Measurements from ENCODE around the gene CHMP4B. TPM values are rescaled to one million over a fixed set of nuclear protein-coding genes. Genes with fewer than 3 reads are reported as not detected.
A peak's percentile ranks its signal among the peaks of the same experiment; 100 is the strongest.

CHMP4B gene
- total and polyA plus RNA-seq, 4 donors, result 91.6 to 162 (median 120) TPM

- Histone ChIP-seq H3K27ac (ENCODE audit: low read depth in 1 of 2, low read length in 1 of 2) (peak overlapping the region in 1 of 2 donors; percentile 72), H3K9ac (ENCODE audit: insufficient read depth in 1 of 2, low read length in 2 of 2) (peak overlapping the region in 1 of 2 donors; percentile 48), H3K4me1 (ENCODE audit: control insufficient read depth in 5 of 5, insufficient read depth in 5 of 5, low read length in 5 of 5) (peaks cover 26 to 66% (median 45%) of the 10 kb centered on the region in 5 donors), H3K9me3 (ENCODE audit: control insufficient read depth in 4 of 4, insufficient read depth in 3 of 4, low read length in 3 of 4) (no peaks in the 10 kb centered on the region), H3K36me3 (ENCODE audit: control insufficient read depth in 4 of 4, insufficient read depth in 4 of 4, low read length in 4 of 4) (peaks cover 0 to 8% (median 0%) of the 10 kb centered on the region in 4 donors), H3K4me3 (no peak overlapping the region), H3K27me3 (ENCODE audit: control insufficient read depth in 3 of 3, insufficient read depth in 3 of 3, low read length in 2 of 3) (no peaks in the 10 kb centered on the region)
- ATAC-seq (ENCODE audit: insufficient read depth, low FRiP score) (no peak), DNase-seq (peak; percentile 78 to 85 (median 84))
- TF ChIP-seq, protein P1, sequence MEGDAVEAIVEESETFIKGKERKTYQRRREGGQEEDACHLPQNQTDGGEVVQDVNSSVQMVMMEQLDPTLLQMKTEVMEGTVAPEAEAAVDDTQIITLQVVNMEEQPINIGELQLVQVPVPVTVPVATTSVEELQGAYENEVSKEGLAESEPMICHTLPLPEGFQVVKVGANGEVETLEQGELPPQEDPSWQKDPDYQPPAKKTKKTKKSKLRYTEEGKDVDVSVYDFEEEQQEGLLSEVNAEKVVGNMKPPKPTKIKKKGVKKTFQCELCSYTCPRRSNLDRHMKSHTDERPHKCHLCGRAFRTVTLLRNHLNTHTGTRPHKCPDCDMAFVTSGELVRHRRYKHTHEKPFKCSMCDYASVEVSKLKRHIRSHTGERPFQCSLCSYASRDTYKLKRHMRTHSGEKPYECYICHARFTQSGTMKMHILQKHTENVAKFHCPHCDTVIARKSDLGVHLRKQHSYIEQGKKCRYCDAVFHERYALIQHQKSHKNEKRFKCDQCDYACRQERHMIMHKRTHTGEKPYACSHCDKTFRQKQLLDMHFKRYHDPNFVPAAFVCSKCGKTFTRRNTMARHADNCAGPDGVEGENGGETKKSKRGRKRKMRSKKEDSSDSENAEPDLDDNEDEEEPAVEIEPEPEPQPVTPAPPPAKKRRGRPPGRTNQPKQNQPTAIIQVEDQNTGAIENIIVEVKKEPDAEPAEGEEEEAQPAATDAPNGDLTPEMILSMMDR (IDR thresholded peaks at IDR 0.05; ENCODE audit: control extremely low read depth, extremely low read depth), result no peak
- 45 to 60% methylated on average over 11 of the region's 11 CpGs for WGBS, 2 donors
Observed at GRCh38 chr20:33832103-33832804, 21.1 kb downstream of the CHMP4B start.

DNA sequence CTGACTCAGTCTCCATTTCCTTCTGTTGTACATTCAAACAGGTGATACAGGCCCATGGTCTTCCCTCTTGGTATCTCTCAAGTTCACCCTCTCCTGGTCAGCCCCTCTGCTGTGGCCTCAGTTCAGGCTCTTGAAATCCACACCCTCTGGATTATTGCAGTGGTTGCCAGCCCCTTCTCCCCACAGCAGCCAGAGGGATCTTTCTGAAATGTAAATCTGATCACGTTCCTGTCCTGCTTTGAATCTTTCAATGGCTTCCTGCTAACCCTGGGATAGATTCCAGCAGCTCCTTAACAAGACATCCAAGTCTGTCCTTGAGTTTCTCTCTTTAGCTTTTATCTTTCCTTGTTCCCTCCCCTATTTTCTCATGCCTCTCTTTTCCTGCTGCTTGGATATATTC lies 22.2 kb downstream of the CHMP4B start:
- TF ChIP-seq, protein P1 (IDR thresholded peaks at IDR 0.05; ENCODE audit: control extremely low read depth, extremely low read depth), result no peak
- Histone ChIP-seq H3K36me3 (ENCODE audit: control insufficient read depth in 4 of 4, insufficient read depth in 4 of 4, low read length in 4 of 4) (peaks cover 0 to 4% (median 0%) of the 10 kb centered on the region in 4 donors), H3K27me3 (ENCODE audit: control insufficient read depth in 3 of 3, insufficient read depth in 3 of 3, low read length in 2 of 3) (no peaks in the 10 kb centered on the region), H3K27ac (ENCODE audit: low read depth in 1 of 2, low read length in 1 of 2) (no peak overlapping the region), H3K4me1 (ENCODE audit: control insufficient read depth in 5 of 5, insufficient read depth in 5 of 5, low read length in 5 of 5) (peaks cover 26 to 64% (median 42%) of the 10 kb centered on the region in 5 donors), H3K4me3 (no peak overlapping the region), H3K9me3 (ENCODE audit: control insufficient read depth in 4 of 4, insufficient read depth in 3 of 4, low read length in 3 of 4) (no peaks in the 10 kb centered on the region), H3K9ac (ENCODE audit: insufficient read depth in 1 of 2, low read length in 2 of 2) (no peak overlapping the region)
- DNase-seq (peak in 1 of 3 donors; percentile 41), ATAC-seq (ENCODE audit: insufficient read depth, low FRiP score) (no peak)
- 29 to 70% methylated on average over 1 of the region's 1 CpG for WGBS, 2 donors

GRCh38 chr20:33835615-33836172 lies 24.5 kb downstream of the CHMP4B start:
- Histone ChIP-seq H3K9me3 (ENCODE audit: control insufficient read depth in 4 of 4, insufficient read depth in 3 of 4, low read length in 3 of 4) (no peaks in the 10 kb centered on the region), H3K27me3 (ENCODE audit: control insufficient read depth in 3 of 3, insufficient read depth in 3 of 3, low read length in 2 of 3) (no peaks in the 10 kb centered on the region), H3K9ac (ENCODE audit: insufficient read depth in 1 of 2, low read length in 2 of 2) (no peak overlapping the region), H3K27ac (ENCODE audit: low read depth in 1 of 2, low read length in 1 of 2) (no peak overlapping the region), H3K4me3 (no peak overlapping the region), H3K36me3 (ENCODE audit: control insufficient read depth in 4 of 4, insufficient read depth in 4 of 4, low read length in 4 of 4) (peaks cover 0 to 4% (median 0%) of the 10 kb centered on the region in 4 donors), H3K4me1 (ENCODE audit: control insufficient read depth in 5 of 5, insufficient read depth in 5 of 5, low read length in 5 of 5) (peaks cover 8 to 62% (median 40%) of the 10 kb centered on the region in 5 donors)
- WGBS, 2 donors, result 65 to 70% methylated on average over 9 of the region's 9 CpGs
- peak; percentile 38 to 66 (median 41) for DNase-seq
- peak; percentile 37 for ATAC-seq (ENCODE audit: insufficient read depth, low FRiP score)
- TF ChIP-seq, protein P1 (IDR thresholded peaks at IDR 0.05; ENCODE audit: control extremely low read depth, extremely low read depth), result no peak
